Measurements from ENCODE around the gene SH3BP5L.

Gene SH3BP5L

GRCh38 chr1:248816042-248816851 lies 9.5 kb downstream of the SH3BP5L start:
- H3K4me1 Mint-ChIP-seq (ENCODE audit: low read depth), result peaks cover 72% of the 10 kb centered on the region
- H3K4me3 Mint-ChIP-seq, result no peak overlapping the region
- peaks cover 100% of the 10 kb centered on the region for H3K36me3 Mint-ChIP-seq (ENCODE audit: low read depth)
- peak overlapping the region; percentile 1 for H3K27ac Mint-ChIP-seq
- intact Hi-C loops (cut with micrococcal nuclease), result no loop called here
- H3K27me3 Mint-ChIP-seq, result no peaks in the 10 kb centered on the region
- no peaks in the 10 kb centered on the region for H3K9me3 Mint-ChIP-seq

- Mint-ChIP-seq H3K9me3 (no peaks in the 10 kb centered on the region), H3K4me1 (ENCODE audit: low read depth) (peaks cover 72% of the 10 kb centered on the region), H3K27ac (peak overlapping the region; percentile 1), H3K36me3 (ENCODE audit: low read depth) (peaks cover 100% of the 10 kb centered on the region), H3K27me3 (no peaks in the 10 kb centered on the region), H3K4me3 (no peak overlapping the region)
- intact Hi-C loops (cut with micrococcal nuclease), result no loop called here
Observed at GRCh38 chr1:248815407-248816034, 10.2 kb downstream of the SH3BP5L start.

DNA sequence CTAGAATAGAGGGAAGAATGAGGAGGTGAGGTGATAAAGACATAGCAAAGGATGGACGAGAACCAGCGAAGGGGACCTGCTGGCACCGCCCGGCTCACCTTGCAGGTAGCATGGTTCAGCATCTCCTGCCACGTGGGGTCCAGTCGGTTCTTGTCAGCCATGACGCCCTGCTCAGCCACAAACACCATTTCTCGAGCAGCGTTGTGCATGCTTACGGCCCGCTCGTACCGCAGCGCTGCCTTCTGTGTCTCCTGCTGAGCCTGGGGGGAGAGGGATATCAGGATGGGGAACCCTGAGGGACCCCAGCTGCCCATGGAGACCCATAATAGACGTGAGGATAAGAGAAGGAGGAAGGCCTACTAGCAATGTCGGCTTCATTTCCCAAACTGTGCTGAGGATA lies 11.4 kb downstream of the SH3BP5L start:
- intact Hi-C loops (cut with micrococcal nuclease), result no loop called here
- Mint-ChIP-seq H3K4me1 (ENCODE audit: low read depth) (peaks cover 74% of the 10 kb centered on the region), H3K36me3 (ENCODE audit: low read depth) (peaks cover 100% of the 10 kb centered on the region), H3K9me3 (no peaks in the 10 kb centered on the region), H3K27me3 (no peaks in the 10 kb centered on the region), H3K4me3 (no peak overlapping the region), H3K27ac (no peak overlapping the region)

GRCh38 chr1:248813546-248813945 lies 12.2 kb downstream of the SH3BP5L start:
- no peak overlapping the region for H3K4me3 Mint-ChIP-seq
- peaks cover 67% of the 10 kb centered on the region for H3K4me1 Mint-ChIP-seq (ENCODE audit: low read depth)
- H3K27ac Mint-ChIP-seq, result no peak overlapping the region
- intact Hi-C loops (cut with micrococcal nuclease), result no loop called here
- H3K9me3 Mint-ChIP-seq, result no peaks in the 10 kb centered on the region
- peaks cover 95% of the 10 kb centered on the region for H3K36me3 Mint-ChIP-seq (ENCODE audit: low read depth)
- H3K27me3 Mint-ChIP-seq, result no peaks in the 10 kb centered on the region

- Mint-ChIP-seq H3K27ac (peak overlapping the region; percentile 47), H3K36me3 (ENCODE audit: low read depth) (peaks cover 91% of the 10 kb centered on the region), H3K4me1 (ENCODE audit: low read depth) (peaks cover 60% of the 10 kb centered on the region), H3K9me3 (no peaks in the 10 kb centered on the region), H3K27me3 (no peaks in the 10 kb centered on the region), H3K4me3 (no peak overlapping the region)
- intact Hi-C loops (cut with micrococcal nuclease), result no loop called here
Observed at GRCh38 chr1:248812736-248813425, 12.8 kb downstream of the SH3BP5L start.

DNA sequence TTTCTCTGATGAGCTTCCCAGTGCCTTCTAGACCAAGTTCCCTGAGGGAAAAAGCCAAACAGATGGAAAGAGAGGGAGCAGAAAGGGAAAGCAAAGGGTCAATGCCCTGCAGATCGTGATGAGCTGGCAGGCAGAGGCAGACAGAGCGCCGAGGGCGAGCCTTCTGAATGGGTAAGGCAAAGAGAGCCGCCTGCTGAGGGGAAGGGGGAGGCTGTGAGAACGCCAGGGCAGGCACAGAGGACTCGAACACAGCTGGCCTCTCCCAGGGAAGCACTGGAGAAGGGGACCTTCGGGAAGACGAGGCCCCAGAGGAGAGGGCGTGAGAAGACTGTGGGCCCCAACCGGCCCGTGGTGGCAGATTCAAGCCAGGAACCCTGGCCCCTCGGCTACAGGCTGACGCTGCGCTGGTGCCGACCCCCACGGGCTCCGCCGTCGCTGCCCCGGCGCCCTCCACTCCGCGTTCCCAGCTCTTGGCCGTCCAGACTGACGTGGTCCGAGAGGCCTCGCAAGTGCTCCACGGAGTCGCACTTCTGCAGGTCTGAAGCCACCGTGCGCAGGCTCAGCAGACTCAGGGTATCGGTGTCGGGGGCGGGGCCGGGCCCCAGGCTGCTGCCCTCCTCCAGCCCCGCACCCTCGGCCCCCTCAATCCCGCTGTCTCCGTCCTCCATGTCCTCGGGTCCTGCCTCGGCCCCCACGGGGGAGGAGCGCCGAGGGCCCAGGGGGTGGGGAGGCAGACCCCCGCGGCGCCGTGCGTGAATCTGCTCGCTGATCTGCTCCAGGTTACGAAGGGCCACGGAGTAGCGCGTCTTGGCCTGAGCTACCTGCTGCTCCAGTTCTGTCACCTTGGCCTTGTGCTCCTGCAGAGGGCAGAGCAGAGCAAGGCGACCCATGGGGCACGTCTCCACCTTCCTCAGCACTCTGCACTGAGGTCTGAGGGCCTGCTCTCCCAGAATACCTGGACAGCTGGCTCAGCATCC lies 13.9 kb downstream of the SH3BP5L start:
- Mint-ChIP-seq H3K9me3 (no peaks in the 10 kb centered on the region), H3K27me3 (no peaks in the 10 kb centered on the region), H3K36me3 (ENCODE audit: low read depth) (peaks cover 80% of the 10 kb centered on the region), H3K4me3 (no peak overlapping the region), H3K4me1 (ENCODE audit: low read depth) (peaks cover 56% of the 10 kb centered on the region), H3K27ac (peak overlapping the region; percentile 47)
- intact Hi-C loops (cut with micrococcal nuclease), result no loop called here

DNA sequence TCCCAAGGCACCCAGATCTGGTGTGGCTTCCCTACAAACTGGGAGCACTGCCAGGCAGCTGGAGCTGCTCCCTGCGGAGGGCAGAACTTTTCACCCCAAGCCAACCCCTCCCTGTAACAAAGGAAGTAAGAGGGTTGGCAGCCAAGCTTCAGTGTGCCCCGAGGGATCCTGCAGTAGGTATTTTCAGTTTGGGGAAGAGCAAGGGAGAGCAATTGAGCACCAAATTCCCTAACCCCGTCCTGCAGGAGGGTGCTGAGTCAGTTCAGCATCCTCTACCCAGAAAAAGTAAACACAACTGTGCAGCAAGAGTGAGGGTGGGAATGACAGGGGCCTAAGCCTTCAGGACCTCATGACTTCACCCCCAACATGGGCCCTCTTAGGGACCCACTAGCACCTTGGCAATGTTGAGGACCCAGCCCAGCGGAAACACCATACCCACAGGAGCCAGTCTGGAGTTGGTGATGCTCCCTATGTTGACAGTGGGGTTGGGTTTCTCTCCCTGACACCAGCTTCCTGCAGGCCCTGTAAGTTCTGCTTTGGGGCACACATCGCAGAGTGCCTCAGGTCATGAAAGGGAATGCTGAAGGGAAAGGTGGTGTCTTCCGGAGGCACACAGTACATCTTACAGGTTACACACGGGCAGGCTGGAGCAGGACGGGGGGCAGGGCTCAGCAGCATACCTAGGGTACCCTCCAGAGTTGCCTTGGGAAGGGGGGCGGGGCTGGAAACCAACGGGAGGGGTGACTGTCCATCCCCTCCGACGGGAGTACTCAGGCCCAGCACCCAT lies 14.8 kb downstream of the SH3BP5L start:
- Mint-ChIP-seq H3K27me3 (no peaks in the 10 kb centered on the region), H3K9me3 (no peaks in the 10 kb centered on the region), H3K27ac (peak overlapping the region; percentile 33), H3K36me3 (ENCODE audit: low read depth) (peaks cover 71% of the 10 kb centered on the region), H3K4me3 (no peak overlapping the region), H3K4me1 (ENCODE audit: low read depth) (peaks cover 56% of the 10 kb centered on the region)
- intact Hi-C loops (cut with micrococcal nuclease), result no loop called here

DNA sequence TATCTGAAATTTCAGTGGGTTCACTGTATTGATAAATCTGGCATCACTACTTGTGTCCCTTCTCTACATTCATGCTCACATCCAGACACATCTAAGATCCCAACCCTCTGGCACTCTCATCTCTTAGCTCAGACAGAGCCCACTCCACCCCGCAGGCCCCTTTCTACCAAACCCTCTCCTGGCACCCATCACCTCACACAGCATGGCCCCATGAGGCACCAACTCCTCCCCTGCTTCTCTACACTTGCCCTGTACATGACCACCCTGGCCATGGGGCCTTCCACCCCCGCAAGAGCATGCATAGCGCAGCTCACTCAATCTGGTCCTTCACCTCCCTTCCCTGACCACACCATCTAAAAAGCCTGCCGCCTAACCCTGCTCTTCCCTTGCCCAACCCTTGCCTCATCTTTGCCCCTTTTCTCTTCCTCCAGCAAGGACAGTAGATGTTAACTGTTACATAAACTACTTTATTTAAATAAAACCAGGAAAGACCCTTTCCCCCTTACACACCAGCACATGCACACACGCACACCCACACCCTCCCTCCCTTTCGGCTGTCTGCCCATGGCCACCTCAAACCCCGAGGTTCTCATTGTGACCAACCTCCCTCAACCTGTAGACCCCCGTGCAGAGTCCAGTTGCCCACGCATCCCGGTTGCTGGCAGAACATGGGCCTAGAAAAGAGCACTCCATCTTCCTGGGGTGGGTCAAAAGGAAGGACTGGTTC lies 15.6 kb downstream of the SH3BP5L start:
- Mint-ChIP-seq H3K9me3 (no peaks in the 10 kb centered on the region), H3K27ac (peak overlapping the region; percentile 33), H3K36me3 (ENCODE audit: low read depth) (peaks cover 64% of the 10 kb centered on the region), H3K4me1 (ENCODE audit: low read depth) (peaks cover 62% of the 10 kb centered on the region), H3K27me3 (no peaks in the 10 kb centered on the region), H3K4me3 (no peak overlapping the region)
- intact Hi-C loops (cut with micrococcal nuclease), result no loop called here

GRCh38 chr1:248808876-248809275 lies 16.8 kb downstream of the SH3BP5L start:
- H3K4me1 Mint-ChIP-seq (ENCODE audit: low read depth), result peaks cover 75% of the 10 kb centered on the region
- no peak overlapping the region for H3K27ac Mint-ChIP-seq
- no peaks in the 10 kb centered on the region for H3K9me3 Mint-ChIP-seq
- H3K4me3 Mint-ChIP-seq, result no peak overlapping the region
- peaks cover 51% of the 10 kb centered on the region for H3K36me3 Mint-ChIP-seq (ENCODE audit: low read depth)
- no peaks in the 10 kb centered on the region for H3K27me3 Mint-ChIP-seq
- intact Hi-C loops (cut with micrococcal nuclease), result no loop called here

DNA sequence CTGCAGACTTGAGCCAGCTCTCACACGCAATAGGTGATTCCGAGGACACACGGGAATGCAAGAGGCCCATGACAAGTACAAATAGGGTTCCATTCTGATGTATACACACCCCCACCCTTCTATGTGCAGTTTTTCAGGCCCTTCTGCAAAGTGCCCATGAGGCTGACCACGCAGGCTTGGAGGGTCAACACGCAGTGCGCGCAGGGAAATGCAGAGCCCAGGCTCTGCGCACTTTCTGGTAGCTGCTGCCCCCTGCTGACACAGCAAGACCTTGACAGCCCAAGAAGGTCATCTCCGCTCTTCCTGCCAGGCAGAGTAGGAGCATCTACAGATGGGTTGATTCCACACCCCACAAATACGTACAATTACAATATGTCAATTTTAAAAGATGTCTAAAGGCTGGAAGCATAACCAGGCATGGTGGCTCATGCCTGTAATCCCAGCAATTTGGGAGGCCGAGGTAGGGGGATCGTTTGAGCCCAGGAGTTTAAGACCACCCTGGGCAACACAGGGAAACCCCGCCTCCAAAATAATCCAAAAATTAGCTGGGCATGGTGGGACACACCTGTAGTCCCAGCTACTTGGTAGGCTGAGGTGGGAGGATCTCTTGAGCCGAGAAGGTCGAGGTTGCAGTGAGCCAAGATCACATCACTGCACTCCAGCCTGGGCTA lies 18.5 kb downstream of the SH3BP5L start:
- H3K27ac Mint-ChIP-seq, result no peak overlapping the region
- no peak overlapping the region for H3K4me3 Mint-ChIP-seq
- H3K9me3 Mint-ChIP-seq, result no peaks in the 10 kb centered on the region
- no peaks in the 10 kb centered on the region for H3K27me3 Mint-ChIP-seq
- intact Hi-C loops (cut with micrococcal nuclease), result loop anchor here (1.0 to 2.0 kb wide), 4 partner anchors 102 to 402 kb away; no protein-coding TSS in a partner anchor
- peaks cover 71% of the 10 kb centered on the region for H3K4me1 Mint-ChIP-seq (ENCODE audit: low read depth)
- peaks cover 34% of the 10 kb centered on the region for H3K36me3 Mint-ChIP-seq (ENCODE audit: low read depth)

DNA sequence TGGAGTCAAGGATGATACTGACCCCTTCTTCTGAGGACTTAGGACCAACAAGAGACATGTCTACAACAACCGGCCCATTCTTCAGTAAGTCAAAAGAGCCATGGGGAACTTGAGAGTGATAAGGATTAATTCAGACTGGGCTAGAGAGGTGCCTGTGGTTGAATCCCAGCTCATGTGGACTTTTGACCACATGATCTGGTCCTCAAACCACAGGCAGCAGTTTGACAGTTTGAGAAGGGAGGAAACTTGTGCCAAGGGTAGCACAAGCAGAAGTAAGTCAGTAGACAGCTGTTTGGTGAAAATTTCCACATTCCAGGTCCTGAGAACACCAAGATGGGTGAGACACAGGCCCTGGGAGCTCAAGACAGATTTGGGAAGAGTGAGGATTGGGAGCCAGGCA lies 19.8 kb downstream of the SH3BP5L start:
- Mint-ChIP-seq H3K4me1 (ENCODE audit: low read depth) (peaks cover 60% of the 10 kb centered on the region), H3K4me3 (no peak overlapping the region), H3K27ac (peak overlapping the region; percentile 82), H3K9me3 (no peaks in the 10 kb centered on the region), H3K27me3 (no peaks in the 10 kb centered on the region), H3K36me3 (ENCODE audit: low read depth) (peaks cover 21% of the 10 kb centered on the region)
- intact Hi-C loops (cut with micrococcal nuclease), result loop anchor here (2.0 kb wide), 3 partner anchors 101 to 401 kb away; no protein-coding TSS in a partner anchor
